Gastroesophageal sphincter (tissue), 4 donors: ENCODE data around the gene DNM3. TPM values are rescaled to one million over a fixed set of nuclear protein-coding genes. Genes with fewer than 3 reads are reported as not detected.

Experiments used
- ATAC-seq: fragments of 150-250 bp; one replicate; pipeline ENCODE4 v1.9.1; 2016; ENCODE audit warnings: mild to moderate bottlenecking, moderate library complexity
- H3K27ac ChIP-seq, 4 donors: fragments of 200-600 bp; sonication (generic) in 3 of 4; 1 replicate in 3 of 4; 2 replicates in 1 of 4; pipeline ENCODE4 v1.5.1; 2016 to 2019
- H3K27me3 ChIP-seq: fragments of 200-600 bp; sonication (generic); one replicate; pipeline ENCODE4 v1.5.1; 2019
- H3K36me3 ChIP-seq, 2 donors: fragments of 200-600 bp; sonication (generic); one replicate each; pipeline ENCODE4 v1.5.1; 2019; ENCODE audit warnings: control low read depth in 1 of 2
- H3K4me1 ChIP-seq, 3 donors: fragments of 200-600 bp; sonication (generic); 1 replicate in 2 of 3; 2 replicates in 1 of 3; pipeline ENCODE4 v1.5.1; 2016 to 2019; ENCODE audit warnings: control low read depth in 2 of 3
- H3K4me3 ChIP-seq, 2 donors: fragments of 200-600 bp; sonication (generic); one replicate each; pipeline ENCODE4 v1.5.1; 2019; ENCODE audit warnings: mild to moderate bottlenecking in 1 of 2, moderate library complexity in 1 of 2
- H3K9me3 ChIP-seq, 3 donors: fragments of 200-600 bp; sonication (generic); one replicate each; pipeline ENCODE4 v1.5.1; 2017 to 2019; ENCODE audit warnings: control low read depth in 2 of 3
- CTCF ChIP-seq, 4 experiments: fragments of 200-600 bp in 2 of 4; fragments of 450-650 bp in 2 of 4; sonication (generic) in 1 of 4; IDR thresholded peaks; one replicate each; pipeline ENCODE4 v1.5.1; 2017 to 2019; ENCODE audit warnings: antibody characterized with exemption in 4 of 4, mild to moderate bottlenecking in 2 of 4, moderate library complexity in 2 of 4
- EP300 ChIP-seq: sonication (generic); formaldehyde crosslinking; IDR thresholded peaks from one replicate; pipeline ENCODE4 v1.6.1; 2017; ENCODE audit warnings: antibody characterized with exemption, mild to moderate bottlenecking
- POLR2A ChIP-seq, 2 donors: fragments of 450-650 bp; IDR thresholded peaks; one replicate each; pipeline ENCODE4 v1.6.1; 2017; ENCODE audit warnings: antibody characterized with exemption in 2 of 2, mild to moderate bottlenecking in 2 of 2, moderate library complexity in 1 of 2
- POLR2AphosphoS5 ChIP-seq: sonication (generic); formaldehyde crosslinking; IDR thresholded peaks from one replicate; pipeline ENCODE4 v1.6.1; 2017; ENCODE audit warnings: antibody characterized with exemption
- WGBS, 2 donors: methylation state at CpG; one replicate each; pipeline ENCODE4 v1.1.5; 2018; ENCODE audit warnings: low coverage in 1 of 2; 5-methylcytosine and 5-hydroxymethylcytosine counted together
- total RNA-seq, 4 donors: library from RNA; depleted of rRNA; stranded (reverse); fragments of >200 nt; gene quantifications; one replicate each; pipeline ENCODE4 v1.1.0, GENCODE V29; 2016

The DNM3 gene
- total RNA-seq, 4 donors from 2014 or later = 1.9 to 5.0 (median 3.9) TPM

GRCh38 chr1:171890131-171890530 is 48.8 kb downstream of the DNM3 start:
- H3K36me3 ChIP-seq = no peaks in the 10 kb centered on the region
- H3K4me1 ChIP-seq = no peaks in the 10 kb centered on the region
- 21 to 50% methylated on average over 1 of the region's 1 CpG for WGBS, 2 donors
- H3K9me3 ChIP-seq = no peaks in the 10 kb centered on the region
- no peak overlapping the region for H3K27ac ChIP-seq
- no peak for ATAC-seq
- TF ChIP-seq POLR2A (IDR thresholded peaks at IDR 0.05) (no peak), CTCF (IDR thresholded peaks at IDR 0.05) (no peak), POLR2AphosphoS5 (no peak), EP300 (no peak)
- no peaks in the 10 kb centered on the region for H3K27me3 ChIP-seq
- no peak overlapping the region for H3K4me3 ChIP-seq

- 81 to 83% methylated on average over 2 of the region's 2 CpGs for WGBS, 2 donors
- no peaks in the 10 kb centered on the region for H3K36me3 ChIP-seq
- no peak overlapping the region for H3K27ac ChIP-seq
- H3K4me1 ChIP-seq = no peaks in the 10 kb centered on the region
- no peak for ATAC-seq
- H3K4me3 ChIP-seq = no peak overlapping the region
- no peaks in the 10 kb centered on the region for H3K9me3 ChIP-seq
- TF ChIP-seq POLR2A (IDR thresholded peaks at IDR 0.05) (no peak), CTCF (IDR thresholded peaks at IDR 0.05) (no peak), EP300 (no peak), POLR2AphosphoS5 (no peak)
- H3K27me3 ChIP-seq = no peaks in the 10 kb centered on the region
These were observed 55.8 kb downstream of the DNM3 start for GRCh38 chr1:171896936-171897703.

- 48 to 63% methylated on average over 2 to 8 of the region's 9 CpGs for WGBS, 2 donors
- TF ChIP-seq POLR2A (IDR thresholded peaks at IDR 0.05) (no peak), CTCF (IDR thresholded peaks at IDR 0.05) (no peak)
- ATAC-seq = peak; percentile 34
- H3K9me3 ChIP-seq = no peaks in the 10 kb centered on the region
- H3K4me3 ChIP-seq = no peak overlapping the region
- no peaks in the 10 kb centered on the region for H3K36me3 ChIP-seq
- H3K27ac ChIP-seq = peak overlapping the region in 1 of 4 donors; percentile 29
- H3K4me1 ChIP-seq = no peaks in the 10 kb centered on the region
- no peaks in the 10 kb centered on the region for H3K27me3 ChIP-seq
These were observed 57.6 kb downstream of the DNM3 start for GRCh38 chr1:171898941-171899340.

GRCh38 chr1:171899838-171900237 is 58.5 kb downstream of the DNM3 start:
- Histone ChIP-seq H3K4me3 (no peak overlapping the region), H3K27me3 (no peaks in the 10 kb centered on the region), H3K4me1 (no peaks in the 10 kb centered on the region), H3K9me3 (no peaks in the 10 kb centered on the region), H3K27ac (no peak overlapping the region), H3K36me3 (no peaks in the 10 kb centered on the region)
- no peak for ATAC-seq
- TF ChIP-seq EP300 (no peak), POLR2AphosphoS5 (no peak), POLR2A (IDR thresholded peaks at IDR 0.05) (no peak), CTCF (IDR thresholded peaks at IDR 0.05) (no peak)
- WGBS, 2 donors = 85 to 86% methylated on average over 4 to 5 of the region's 5 CpGs

GRCh38 chr1:171901245-171901644 is 59.9 kb downstream of the DNM3 start:
- Histone ChIP-seq H3K9me3 (no peaks in the 10 kb centered on the region), H3K4me1 (no peaks in the 10 kb centered on the region), H3K27me3 (no peaks in the 10 kb centered on the region), H3K4me3 (no peak overlapping the region), H3K36me3 (no peaks in the 10 kb centered on the region), H3K27ac (no peak overlapping the region)
- no peak for ATAC-seq
- 91 to 93% methylated on average over 3 to 7 of the region's 7 CpGs for WGBS, 2 donors
- no peak for TF ChIP-seq EP300
